Uterus (tissue), 4 donors: ENCODE results near the gene C1QTNF1. TPM values are rescaled to one million over a fixed set of nuclear protein-coding genes. Genes with fewer than 3 reads are reported as not detected.

Source experiments
- DNase-seq, 2 donors: peaks; one replicate each; pipeline ENCODE4 v3.0.0-alpha.2; 2019 to 2020
- H3K27ac ChIP-seq, 2 donors: fragments of 200-600 bp; sonication (generic); 1 replicate in 1 of 2; 2 replicates in 1 of 2; pipeline ENCODE4 v1.5.1; 2016 to 2018
- H3K27me3 ChIP-seq, 2 donors: fragments of 200-600 bp; sonication (generic); one replicate each; pipeline ENCODE4 v1.5.1; 2018 to 2019; ENCODE audit warnings: control low read depth in 1 of 2
- H3K36me3 ChIP-seq, 2 donors: fragments of 200-600 bp; sonication (generic); one replicate each; pipeline ENCODE4 v1.5.1; 2019; ENCODE audit warnings: control low read depth in 1 of 2
- H3K4me1 ChIP-seq, 2 donors: fragments of 200-600 bp; sonication (generic); one replicate each; pipeline ENCODE4 v1.5.1; 2018 to 2019; ENCODE audit warnings: control low read depth in 1 of 2
- H3K4me3 ChIP-seq, 2 donors: fragments of 200-600 bp; sonication (generic); 1 replicate in 1 of 2; 2 replicates in 1 of 2; pipeline ENCODE4 v1.5.1; 2018 to 2019; ENCODE audit warnings: mild to moderate bottlenecking in 1 of 2
- H3K9me3 ChIP-seq, 2 donors: fragments of 200-600 bp; sonication (generic); one replicate each; pipeline ENCODE4 v1.5.1; 2019; ENCODE audit warnings: control low read depth in 1 of 2
- CTCF ChIP-seq, 4 experiments: fragments of 200-600 bp in 2 of 4; fragments of 450-650 bp in 2 of 4; sonication (generic) in 2 of 4; IDR thresholded peaks; one replicate each; pipeline ENCODE4 v1.5.1; 2016 to 2019; ENCODE audit warnings: antibody characterized with exemption in 4 of 4, mild to moderate bottlenecking in 2 of 4, moderate library complexity in 1 of 4
- POLR2A ChIP-seq, 2 donors: fragments of 450-650 bp; IDR thresholded peaks; one replicate each; pipeline ENCODE4 v1.6.1; 2016; ENCODE audit warnings: antibody characterized with exemption in 2 of 2, mild to moderate bottlenecking in 1 of 2, moderate library complexity in 1 of 2
- intact Hi-C: fragments of 100-400 bp; cut with DNase I; formaldehyde crosslinking; loops from one replicate; pipeline ENCODE4 v1.15.1; 2023; ENCODE audit warnings: low total_unique reads
- total RNA-seq, 4 donors: library from RNA; depleted of rRNA in 3 of 4; stranded (reverse); fragments of >200 nt in 3 of 4; gene quantifications; one replicate each; pipeline versions ENCODE4 v1.1.0 to v1.2.4, GENCODE V29; 2014 to 2023
- donor health status: DM: yes; HTN: yes; CAD: no.

The C1QTNF1 gene
- total RNA-seq, 4 donors from 2014 or later, result 2.9 to 80.8 (median 39.6) TPM

- no peaks in the 10 kb centered on the region for H3K36me3 ChIP-seq
- intact Hi-C loops, result no loop called here
- peak; percentile 10 to 12 for DNase-seq
These were observed 23.4 kb upstream of the C1QTNF1 start for GRCh38 chr17:79000396-79001189.

GRCh38 chr17:79001190-79002020, 22.6 kb upstream of the C1QTNF1 start:
- TF ChIP-seq CTCF (IDR thresholded peaks at IDR 0.05) (no peak), POLR2A (IDR thresholded peaks at IDR 0.05) (no peak)
- intact Hi-C loops, result no loop called here
- peak; percentile 10 to 13 for DNase-seq

More at GRCh38 chr17:79000396-79001189, 23.4 kb upstream of the C1QTNF1 start:
- no peaks in the 10 kb centered on the region for H3K27me3 ChIP-seq
- H3K4me3 ChIP-seq, result no peak overlapping the region
- H3K4me1 ChIP-seq, result no peaks in the 10 kb centered on the region
- no peaks in the 10 kb centered on the region for H3K9me3 ChIP-seq
- no peak for TF ChIP-seq CTCF (IDR thresholded peaks at IDR 0.05)
- no peak for TF ChIP-seq POLR2A (IDR thresholded peaks at IDR 0.05)
- H3K27ac ChIP-seq, result no peak overlapping the region

GRCh38 chr17:79002291-79002690, 21.7 kb upstream of the C1QTNF1 start:
- Histone ChIP-seq H3K9me3 (no peaks in the 10 kb centered on the region), H3K4me1 (no peaks in the 10 kb centered on the region), H3K27me3 (no peaks in the 10 kb centered on the region), H3K36me3 (no peaks in the 10 kb centered on the region), H3K27ac (no peak overlapping the region), H3K4me3 (no peak overlapping the region)
- peak; percentile 3 to 9 for DNase-seq
- TF ChIP-seq POLR2A (IDR thresholded peaks at IDR 0.05) (no peak), CTCF (IDR thresholded peaks at IDR 0.05) (no peak)
- intact Hi-C loops, result no loop called here

More at GRCh38 chr17:79001190-79002020, 22.6 kb upstream of the C1QTNF1 start:
- Histone ChIP-seq H3K9me3 (no peaks in the 10 kb centered on the region), H3K27ac (no peak overlapping the region), H3K27me3 (no peaks in the 10 kb centered on the region), H3K36me3 (no peaks in the 10 kb centered on the region), H3K4me1 (no peaks in the 10 kb centered on the region), H3K4me3 (no peak overlapping the region)

- DNase-seq, result peak; percentile 8 to 9
- Histone ChIP-seq H3K27me3 (no peaks in the 10 kb centered on the region), H3K9me3 (no peaks in the 10 kb centered on the region), H3K36me3 (no peaks in the 10 kb centered on the region), H3K4me3 (no peak overlapping the region), H3K27ac (no peak overlapping the region), H3K4me1 (no peaks in the 10 kb centered on the region)
- TF ChIP-seq CTCF (IDR thresholded peaks at IDR 0.05) (no peak), POLR2A (IDR thresholded peaks at IDR 0.05) (no peak)
- intact Hi-C loops, result no loop called here
These were observed 21.0 kb upstream of the C1QTNF1 start for GRCh38 chr17:79002796-79003593.
